RWPE1 (cell line): ENCODE data around the gene PDE11A.

Source experiments
- CTCF ChIA-PET: fragments of 350-600 bp; sonication (Branson Sonifier 250); formaldehyde crosslinking; extraction: SDS; loops from one replicate; lab custom pipeline; 2021; lab: Yijun Ruan, JAX
- POLR2A ChIA-PET: fragments of 400-600 bp; formaldehyde crosslinking; extraction: SDS; loops from one replicate; lab custom pipeline; 2020; ENCODE audit warnings: antibody characterized with exemption; ENCODE audit not compliant: low non-redundant PET; lab: Yijun Ruan, JAX
- DNase-seq: peaks from one replicate; pipeline ENCODE4 v3.0.0; 2012; ENCODE audit warnings: low spot score
- H3K27ac ChIP-seq: fragments of 450-650 bp; 2 replicates; pipeline ENCODE4 v1.5.1; 2017
- CTCF ChIP-seq: fragments of 450-650 bp; conservative IDR thresholded peaks from 2 replicates; pipeline ENCODE4 v1.5.1; 2017; ENCODE audit warnings: low read depth, mild to moderate bottlenecking

Gene PDE11A

GRCh38 chr2:177638507-177638906 lies 434.1 kb downstream of the PDE11A start:
- POLR2A ChIA-PET = no interaction called here
- CTCF ChIA-PET = interaction anchor here (0.7 kb wide), 1 partner anchor 17 kb away, joined by 3 read pairs; no protein-coding TSS in a partner anchor
- no peak for DNase-seq
- TF ChIP-seq CTCF = no peak
- no peak overlapping the region for H3K27ac ChIP-seq

- no peak for TF ChIP-seq CTCF
- CTCF ChIA-PET = interaction anchor here (0.9 kb wide), 1 partner anchor 34 kb away, joined by 3 read pairs; no protein-coding TSS in a partner anchor
- no peak overlapping the region for H3K27ac ChIP-seq
- POLR2A ChIA-PET = no interaction called here
- DNase-seq = no peak
Measured at GRCh38 chr2:177636672-177637071, 435.9 kb downstream of the PDE11A start.

- no peak for TF ChIP-seq CTCF
- no peak overlapping the region for H3K27ac ChIP-seq
- POLR2A ChIA-PET = no interaction called here
- CTCF ChIA-PET = no interaction called here
- DNase-seq = no peak
Measured at GRCh38 chr2:177635696-177636095, 436.9 kb downstream of the PDE11A start.

- DNase-seq = no peak
- TF ChIP-seq CTCF = no peak
- H3K27ac ChIP-seq = no peak overlapping the region
- POLR2A ChIA-PET = no interaction called here
- CTCF ChIA-PET = interaction anchor here (0.7 kb wide), 1 partner anchor 12 kb away, joined by 4 read pairs; no protein-coding TSS in a partner anchor
Measured at GRCh38 chr2:177633910-177634294, 438.7 kb downstream of the PDE11A start.

- no peak for TF ChIP-seq CTCF
- POLR2A ChIA-PET = no interaction called here
- H3K27ac ChIP-seq = no peak overlapping the region
- CTCF ChIA-PET = interaction anchor here (0.6 kb wide), 1 partner anchor 85 kb away, joined by 6 read pairs; no protein-coding TSS in a partner anchor
- no peak for DNase-seq
Measured at GRCh38 chr2:177633111-177633510, 439.5 kb downstream of the PDE11A start.

GRCh38 chr2:177631680-177632079 lies 440.9 kb downstream of the PDE11A start:
- no peak overlapping the region for H3K27ac ChIP-seq
- CTCF ChIA-PET = no interaction called here
- TF ChIP-seq CTCF = no peak
- POLR2A ChIA-PET = no interaction called here
- DNase-seq = no peak
